CD8-positive, alpha-beta memory T cell (primary cell): ENCODE data around the gene EXOC4. TPM values are rescaled to one million over a fixed set of nuclear protein-coding genes. Genes with fewer than 3 reads are reported as not detected.

Source experiments
- CTCF ChIA-PET: fragments of 350-600 bp; sonication (Branson Sonifier 250); formaldehyde crosslinking; loops from one replicate; lab custom pipeline; 2021; ENCODE audit warnings: antibody characterized with exemption; lab: Charles Lee
- POLR2A ChIA-PET: fragments of 350-600 bp; sonication (Branson Sonifier 250); formaldehyde crosslinking; loops from one replicate; lab custom pipeline; 2021; ENCODE audit warnings: antibody characterized with exemption; lab: Charles Lee
- DNase-seq, 5 donors: peaks; one replicate each; pipeline versions ENCODE4 v3.0.0 to v3.0.0-alpha.2; 2020 to 2022; ENCODE audit warnings: mixed read lengths in 1 of 5
- H3K27ac ChIP-seq: one replicate; pipeline ENCODE4 v1.7.0; 2013; ENCODE audit warnings: low read depth, mild to moderate bottlenecking, low read length, moderate library complexity
- H3K27me3 ChIP-seq: 2 replicates; pipeline ENCODE4 v1.7.0; 2013; ENCODE audit warnings: low read length, mild to moderate bottlenecking; ENCODE audit not compliant: insufficient read depth, poor library complexity, severe bottlenecking
- H3K36me3 ChIP-seq: 2 replicates; pipeline ENCODE4 v1.7.0; 2013; ENCODE audit warnings: mild to moderate bottlenecking, low read length, moderate library complexity; ENCODE audit not compliant: insufficient read depth
- H3K4me1 ChIP-seq: 2 replicates; pipeline ENCODE4 v1.7.0; 2013; ENCODE audit warnings: mild to moderate bottlenecking, low read length, moderate library complexity; ENCODE audit not compliant: insufficient read depth
- H3K4me3 ChIP-seq: 2 replicates; pipeline ENCODE4 v1.7.0; 2013; ENCODE audit warnings: mild to moderate bottlenecking, low read length
- H3K9me3 ChIP-seq: 2 replicates; pipeline ENCODE4 v1.7.0; 2013; ENCODE audit warnings: mild to moderate bottlenecking, low read length
- H3K27ac Mint-ChIP-seq, 8 donors: one replicate each; pipeline ENCODE4 v1.8.0; 2020 to 2021; ENCODE audit warnings: mixed read lengths in 8 of 8, mild to moderate bottlenecking in 6 of 8, inconsistent platforms in 3 of 8, moderate library complexity in 3 of 8
- H3K27me3 Mint-ChIP-seq, 2 donors: one replicate each; pipeline ENCODE4 v1.8.0; 2020 to 2021; ENCODE audit warnings: mixed read lengths in 2 of 2, mild to moderate bottlenecking in 1 of 2, moderate library complexity in 1 of 2
- H3K36me3 Mint-ChIP-seq, 3 donors: one replicate each; pipeline ENCODE4 v1.8.0; 2020 to 2021; ENCODE audit warnings: mixed read lengths in 3 of 3, inconsistent platforms in 1 of 3, mild to moderate bottlenecking in 1 of 3
- H3K4me1 Mint-ChIP-seq, 3 donors: one replicate each; pipeline ENCODE4 v1.8.0; 2020 to 2021; ENCODE audit warnings: mixed read lengths in 3 of 3, inconsistent platforms in 1 of 3, mild to moderate bottlenecking in 1 of 3
- H3K4me3 Mint-ChIP-seq, 7 donors: one replicate each; pipeline ENCODE4 v1.8.0; 2020 to 2021; ENCODE audit warnings: mixed read lengths in 7 of 7, mild to moderate bottlenecking in 6 of 7, moderate library complexity in 4 of 7, inconsistent platforms in 2 of 7
- H3K9me3 Mint-ChIP-seq, 5 donors: one replicate each; pipeline ENCODE4 v1.8.0; 2020 to 2022; ENCODE audit warnings: mixed read lengths in 5 of 5, mild to moderate bottlenecking in 3 of 5, moderate library complexity in 2 of 5, inconsistent platforms in 1 of 5
- polyA plus RNA-seq: library from polyadenylated mRNA; unstranded; fragments of 300-500 nt; fragmentation: Illumina TruSeq; gene quantifications from one replicate; pipeline ENCODE4 v1.2.3, GENCODE V29; 2021
- total RNA-seq, 2 experiments: library from RNA; stranded (reverse); gene quantifications; one replicate each; pipeline ENCODE4 v1.2.3, GENCODE V29; 2021

EXOC4 gene
- total and polyA plus RNA-seq, 3 experiments from 2014 or later = 34.5 to 53.2 (median 50.3) TPM

- Mint-ChIP-seq H3K4me3 (peak overlapping the region in 3 of 7 donors; percentile 9 to 60 (median 15)), H3K4me1 (peaks cover 54 to 80% (median 74%) of the 10 kb centered on the region in 3 donors), H3K27me3 (no peaks in the 10 kb centered on the region), H3K9me3 (no peaks in the 10 kb centered on the region), H3K36me3 (peaks cover 5 to 12% (median 6%) of the 10 kb centered on the region in 3 donors), H3K27ac (peak overlapping the region in 5 of 8 donors; percentile 1 to 54 (median 39))
- Histone ChIP-seq H3K27me3 (no peaks in the 10 kb centered on the region), H3K4me3 (no peak overlapping the region), H3K9me3 (no peaks in the 10 kb centered on the region), H3K4me1 (peaks cover 11% of the 10 kb centered on the region), H3K36me3 (no peaks in the 10 kb centered on the region), H3K27ac (no peak overlapping the region)
- CTCF ChIA-PET = no interaction called here
- DNase-seq = no peak
- POLR2A ChIA-PET = no interaction called here
Observed at GRCh38 chr7:133258174-133258573, 5.3 kb downstream of the EXOC4 start.

- peak overlapping the region in 1 of 8 donors; percentile 21 for H3K27ac Mint-ChIP-seq
- peaks cover 11 to 18% (median 13%) of the 10 kb centered on the region in 3 donors for H3K36me3 Mint-ChIP-seq
- peaks cover 35 to 69% (median 65%) of the 10 kb centered on the region in 3 donors for H3K4me1 Mint-ChIP-seq
- H3K4me3 Mint-ChIP-seq = no peak overlapping the region
- Histone ChIP-seq H3K36me3 (no peaks in the 10 kb centered on the region), H3K4me3 (no peak overlapping the region), H3K9me3 (no peaks in the 10 kb centered on the region), H3K27ac (no peak overlapping the region), H3K4me1 (peaks cover 4% of the 10 kb centered on the region), H3K27me3 (no peaks in the 10 kb centered on the region)
- ChIA-PET POLR2A (no interaction called here), CTCF (no interaction called here)
- peaks cover 0 to 2% (median 0%) of the 10 kb centered on the region in 5 donors for H3K9me3 Mint-ChIP-seq
- DNase-seq = no peak
- no peaks in the 10 kb centered on the region for H3K27me3 Mint-ChIP-seq
Observed at GRCh38 chr7:133265821-133266220, 12.9 kb downstream of the EXOC4 start.

DNA sequence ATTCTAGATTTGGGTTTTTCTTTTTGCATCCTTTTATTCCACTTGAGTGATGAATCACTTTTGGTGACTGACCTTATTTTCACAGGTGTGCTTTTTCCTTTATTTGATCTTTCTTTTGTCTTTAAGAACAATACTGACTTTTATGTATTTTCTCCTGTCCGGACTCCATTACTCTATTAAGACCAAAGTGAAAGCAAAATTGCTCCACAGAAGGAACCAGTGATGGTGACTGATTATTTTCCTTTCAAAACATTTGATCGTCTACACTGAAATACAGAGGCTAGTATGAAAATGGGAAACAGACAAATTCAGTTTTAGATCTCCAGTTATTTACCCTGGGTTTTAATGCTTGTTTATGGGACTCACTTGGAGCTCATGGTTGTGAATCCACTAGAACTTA lies 15.5 kb downstream of the EXOC4 start:
- Mint-ChIP-seq H3K4me3 (peak overlapping the region in 6 of 7 donors; percentile 3 to 55 (median 49)), H3K4me1 (peaks cover 27 to 57% (median 49%) of the 10 kb centered on the region in 3 donors), H3K9me3 (peaks cover 0 to 2% (median 0%) of the 10 kb centered on the region in 5 donors), H3K27ac (peak overlapping the region in 3 of 8 donors; percentile 12 to 51 (median 51)), H3K27me3 (no peaks in the 10 kb centered on the region), H3K36me3 (peaks cover 9 to 12% (median 9%) of the 10 kb centered on the region in 3 donors)
- Histone ChIP-seq H3K27me3 (no peaks in the 10 kb centered on the region), H3K9me3 (no peaks in the 10 kb centered on the region), H3K4me1 (peaks cover 4% of the 10 kb centered on the region), H3K4me3 (no peak overlapping the region), H3K27ac (no peak overlapping the region), H3K36me3 (no peaks in the 10 kb centered on the region)
- DNase-seq = no peak
- ChIA-PET CTCF (no interaction called here), POLR2A (no interaction called here)

DNA sequence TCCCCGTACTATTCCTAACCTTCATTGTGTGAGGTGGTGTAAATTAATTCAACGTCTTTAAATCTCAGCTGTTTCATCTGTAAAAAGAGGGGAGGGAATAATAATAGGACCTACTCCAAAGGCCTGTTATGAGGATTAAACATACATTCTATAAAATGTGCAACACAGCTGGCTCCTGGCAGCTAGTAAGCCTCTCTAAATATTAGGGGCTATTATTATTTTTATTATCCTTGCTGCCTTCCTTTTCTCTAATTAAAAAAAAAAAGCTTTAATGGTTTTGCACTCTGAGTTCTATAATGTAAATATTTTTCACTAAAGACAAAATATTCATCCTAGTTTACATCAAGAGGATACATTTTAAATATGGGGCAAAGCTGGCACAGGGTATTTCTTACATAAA lies 19.5 kb downstream of the EXOC4 start:
- Mint-ChIP-seq H3K4me3 (no peak overlapping the region), H3K4me1 (peaks cover 15 to 40% (median 22%) of the 10 kb centered on the region in 3 donors), H3K9me3 (no peaks in the 10 kb centered on the region), H3K27ac (no peak overlapping the region), H3K36me3 (peaks cover 16 to 32% (median 24%) of the 10 kb centered on the region in 3 donors), H3K27me3 (no peaks in the 10 kb centered on the region)
- Histone ChIP-seq H3K4me3 (no peak overlapping the region), H3K36me3 (peaks cover 3% of the 10 kb centered on the region), H3K27ac (no peak overlapping the region), H3K4me1 (peaks cover 3% of the 10 kb centered on the region), H3K27me3 (no peaks in the 10 kb centered on the region), H3K9me3 (no peaks in the 10 kb centered on the region)
- ChIA-PET CTCF (no interaction called here), POLR2A (no interaction called here)
- no peak for DNase-seq

- H3K4me1 Mint-ChIP-seq = peaks cover 9 to 31% (median 13%) of the 10 kb centered on the region in 3 donors
- H3K27ac Mint-ChIP-seq = no peak overlapping the region
- no peak for DNase-seq
- peaks cover 22 to 41% (median 30%) of the 10 kb centered on the region in 3 donors for H3K36me3 Mint-ChIP-seq
- Histone ChIP-seq H3K36me3 (peaks cover 3% of the 10 kb centered on the region), H3K27ac (no peak overlapping the region), H3K4me3 (no peak overlapping the region), H3K4me1 (no peaks in the 10 kb centered on the region), H3K9me3 (no peaks in the 10 kb centered on the region), H3K27me3 (no peaks in the 10 kb centered on the region)
- POLR2A ChIA-PET = no interaction called here
- CTCF ChIA-PET = no interaction called here
- no peak overlapping the region for H3K4me3 Mint-ChIP-seq
- H3K9me3 Mint-ChIP-seq = peaks cover 0 to under 1% (median under 1%) of the 10 kb centered on the region in 5 donors
- H3K27me3 Mint-ChIP-seq = no peaks in the 10 kb centered on the region
Observed at GRCh38 chr7:133273227-133273626, 20.3 kb downstream of the EXOC4 start.

GRCh38 chr7:133274265-133274664 lies 21.4 kb downstream of the EXOC4 start:
- H3K27ac ChIP-seq = no peak overlapping the region
- no peak overlapping the region for H3K4me3 Mint-ChIP-seq
- H3K27me3 ChIP-seq = no peaks in the 10 kb centered on the region
- POLR2A ChIA-PET = no interaction called here
- no peaks in the 10 kb centered on the region for H3K4me1 ChIP-seq
- no peaks in the 10 kb centered on the region for H3K27me3 Mint-ChIP-seq
- H3K27ac Mint-ChIP-seq = no peak overlapping the region
- H3K36me3 ChIP-seq = peaks cover 3% of the 10 kb centered on the region
- CTCF ChIA-PET = no interaction called here
- peaks cover 0 to 4% (median 3%) of the 10 kb centered on the region in 5 donors for H3K9me3 Mint-ChIP-seq
- no peak for DNase-seq
- no peaks in the 10 kb centered on the region for H3K9me3 ChIP-seq
- H3K4me3 ChIP-seq = no peak overlapping the region
- H3K4me1 Mint-ChIP-seq = peaks cover 1 to 21% (median 3%) of the 10 kb centered on the region in 3 donors
- peaks cover 25 to 46% (median 37%) of the 10 kb centered on the region in 3 donors for H3K36me3 Mint-ChIP-seq

DNA sequence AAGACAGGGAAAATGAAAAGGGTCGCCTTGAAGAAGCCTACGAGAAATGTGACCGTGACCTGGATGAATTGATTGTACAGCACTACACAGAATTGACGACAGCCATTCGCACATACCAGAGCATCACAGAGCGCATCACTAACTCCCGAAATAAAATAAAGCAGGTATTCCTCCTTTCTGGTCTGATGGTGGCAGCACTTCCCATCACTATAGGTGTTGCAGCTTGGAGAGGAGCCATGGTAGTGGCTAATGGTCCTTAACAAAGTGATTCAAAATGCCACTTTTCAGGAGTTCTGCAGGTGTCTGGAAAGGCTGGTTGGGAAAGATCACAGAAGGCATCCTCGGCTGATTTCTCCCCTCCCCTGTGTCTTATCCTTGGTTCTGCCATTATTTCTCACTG lies 22.1 kb downstream of the EXOC4 start:
- no peak overlapping the region for H3K27ac ChIP-seq
- ChIA-PET POLR2A (no interaction called here), CTCF (no interaction called here)
- H3K27ac Mint-ChIP-seq = no peak overlapping the region
- H3K9me3 ChIP-seq = no peaks in the 10 kb centered on the region
- no peak overlapping the region for H3K4me3 ChIP-seq
- no peak for DNase-seq
- H3K27me3 Mint-ChIP-seq = no peaks in the 10 kb centered on the region
- peaks cover under 1 to 17% (median 1%) of the 10 kb centered on the region in 3 donors for H3K4me1 Mint-ChIP-seq
- H3K27me3 ChIP-seq = no peaks in the 10 kb centered on the region
- no peak overlapping the region for H3K4me3 Mint-ChIP-seq
- peaks cover 0 to 4% (median 3%) of the 10 kb centered on the region in 5 donors for H3K9me3 Mint-ChIP-seq
- peaks cover 23 to 48% (median 40%) of the 10 kb centered on the region in 3 donors for H3K36me3 Mint-ChIP-seq
- no peaks in the 10 kb centered on the region for H3K4me1 ChIP-seq
- peaks cover 3% of the 10 kb centered on the region for H3K36me3 ChIP-seq

GRCh38 chr7:133275446-133276095 lies 22.7 kb downstream of the EXOC4 start:
- POLR2A ChIA-PET = no interaction called here
- no peak for DNase-seq
- Histone ChIP-seq H3K4me3 (no peak overlapping the region), H3K27me3 (no peaks in the 10 kb centered on the region), H3K36me3 (peaks cover 3% of the 10 kb centered on the region), H3K4me1 (no peaks in the 10 kb centered on the region), H3K27ac (no peak overlapping the region), H3K9me3 (no peaks in the 10 kb centered on the region)
- peaks cover 0 to 4% (median 3%) of the 10 kb centered on the region in 5 donors for H3K9me3 Mint-ChIP-seq
- peaks cover 1 to 13% (median 3%) of the 10 kb centered on the region in 3 donors for H3K4me1 Mint-ChIP-seq
- H3K4me3 Mint-ChIP-seq = no peak overlapping the region
- peaks cover 19 to 47% (median 35%) of the 10 kb centered on the region in 3 donors for H3K36me3 Mint-ChIP-seq
- no peak overlapping the region for H3K27ac Mint-ChIP-seq
- CTCF ChIA-PET = no interaction called here
- H3K27me3 Mint-ChIP-seq = no peaks in the 10 kb centered on the region
